GM12878 (cell line): ENCODE data around the gene PBRM1. TPM values are rescaled to one million over a fixed set of nuclear protein-coding genes. Genes with fewer than 3 reads are reported as not detected.

Experiments
- ATAC-seq: fragments of 200-7000 bp; cut with Tn5 transposase; 3 replicates; pipeline ENCODE4 v1.9.1; 2020; ENCODE audit warnings: mild to moderate bottlenecking, moderate library complexity
- BruUV-seq: library from RNA; stranded (reverse); fragments of 400-500 nt; replicated peaks from 2 replicates; lab custom pipeline; 2021; lab: Mats Ljungman, UMichigan
- CTCF ChIA-PET: fragments of 300-600 bp; sonication (Branson Sonifier 250); formaldehyde crosslinking; extraction: SDS; loops from one replicate; lab custom pipeline; 2021; ENCODE audit warnings: inconsistent platforms; lab: Yijun Ruan, JAX
- POLR2A ChIA-PET: fragments of 350-600 bp; formaldehyde crosslinking; extraction: SDS; loops from one replicate; lab custom pipeline; 2021; ENCODE audit warnings: inconsistent platforms; lab: Charles Lee
- RAD21 ChIA-PET: fragments of 300-600 bp; sonication (Branson Sonifier 250); formaldehyde crosslinking; loops from one replicate; lab custom pipeline; 2023; ENCODE audit warnings: antibody characterized with exemption; ENCODE audit not compliant: unreplicated experiment; lab: Charles Lee
- SMC1A ChIA-PET: fragments of 300-600 bp; sonication (Branson Sonifier 250); formaldehyde crosslinking; loops from one replicate; lab custom pipeline; 2023; ENCODE audit not compliant: unreplicated experiment, uncharacterized antibody; lab: Charles Lee
- DNase-seq: peaks from one replicate; pipeline ENCODE4 v3.0.0-alpha.2; 2011; ENCODE audit warnings: low read depth, low spot score
- FAIRE-seq: peaks from 3 replicates; lab custom pipeline; 2011; peaks lifted over from hg19 to GRCh38; lab: Jason Lieb, UNC
- H2AFZ ChIP-seq: 2 replicates; pipeline ENCODE4 v1.6.0; 2011; ENCODE audit warnings: low read depth, low read length, control low read depth; ENCODE audit not compliant: control insufficient read depth
- H3K27ac ChIP-seq: 2 replicates; pipeline ENCODE4 v1.5.1; 2011; ENCODE audit warnings: control low read depth; ENCODE audit not compliant: control insufficient read depth, insufficient read depth
- H3K27me3 ChIP-seq, 2 experiments: replicated peaks in 1 of 2; 2 replicates each; pipeline versions ENCODE4 v1.6.0 to v1.6.1; 2011; ENCODE audit warnings: low read length in 1 of 2; ENCODE audit not compliant: control insufficient read depth in 2 of 2, insufficient read depth in 2 of 2
- H3K36me3 ChIP-seq, 2 experiments: 2 replicates each; pipeline ENCODE4 v1.5.1; 2011; ENCODE audit warnings: low read length in 1 of 2; ENCODE audit not compliant: control insufficient read depth in 2 of 2, insufficient read depth in 2 of 2
- H3K4me1 ChIP-seq: 2 replicates; pipeline ENCODE4 v1.6.1; 2011; ENCODE audit warnings: mild to moderate bottlenecking, low read length, moderate library complexity, mixed read lengths; ENCODE audit not compliant: control insufficient read depth, insufficient read depth
- H3K4me2 ChIP-seq: 2 replicates; pipeline ENCODE4 v1.6.0; 2011; ENCODE audit warnings: control low read depth; ENCODE audit not compliant: control insufficient read depth, insufficient read depth
- H3K4me3 ChIP-seq: fragments of 200-600 bp; sonication (generic); 2 replicates; pipeline ENCODE4 v1.5.1; 2016
- H3K79me2 ChIP-seq: 2 replicates; pipeline ENCODE4 v1.6.0; 2011; ENCODE audit warnings: low read length; ENCODE audit not compliant: control insufficient read depth, insufficient read depth
- H3K9ac ChIP-seq: 2 replicates; pipeline ENCODE4 v1.8.0; 2011; ENCODE audit warnings: low read length, control low read depth, mixed read lengths; ENCODE audit not compliant: control insufficient read depth, insufficient read depth
- H3K9me3 ChIP-seq: replicated peaks from 3 replicates; pipeline ENCODE4 v1.5.1; 2011; ENCODE audit warnings: mild to moderate bottlenecking, low read length; ENCODE audit not compliant: control insufficient read depth, insufficient read depth
- H4K20me1 ChIP-seq: 2 replicates; pipeline ENCODE4 v1.6.0; 2011; ENCODE audit not compliant: control insufficient read depth, insufficient read depth
- EP300 ChIP-seq, 2 experiments: fragments of 150-350 bp in 1 of 2; IDR thresholded peaks; 2 replicates each; pipeline ENCODE4 v1.6.1; 2011 to 2012; ENCODE audit warnings: low read depth in 2 of 2, low read length in 2 of 2, borderline replicate concordance in 1 of 2, improper control_type of control experiment in 1 of 2, inconsistent platforms in 1 of 2; ENCODE audit not compliant: control insufficient read depth in 1 of 2
- HDGF ChIP-seq: fragments of 450-650 bp; IDR thresholded peaks from 2 replicates; pipeline ENCODE4 v1.6.1; 2016; ENCODE audit warnings: antibody characterized with exemption
- SPI1 ChIP-seq: IDR thresholded peaks from 2 replicates; pipeline ENCODE4 v1.6.1; 2011; ENCODE audit warnings: low read depth, mild to moderate bottlenecking, low read length, moderate library complexity, borderline replicate concordance; ENCODE audit not compliant: insufficient read depth
- SRF ChIP-seq, 2 experiments: IDR thresholded peaks; 2 replicates each; pipeline ENCODE4 v1.6.1; 2011; ENCODE audit warnings: low read depth in 2 of 2, low read length in 2 of 2, mild to moderate bottlenecking in 1 of 2, moderate library complexity in 1 of 2
- WGBS: methylation state at CpG from one replicate; pipeline ENCODE4 v1.1.6; 2016; ENCODE audit warnings: low lambda C conversion rate; ENCODE audit not compliant: insufficient replicate concordance, insufficient coverage; ENCODE audit errors: missing lambda C conversion rate; 5-methylcytosine and 5-hydroxymethylcytosine counted together
- in situ Hi-C: fragments of 300-500 bp; cut with MboI; formaldehyde crosslinking; loops from 9 replicates; pipeline ENCODE4 v1.14.3; 2018; ENCODE audit warnings: mixed read lengths
- intact Hi-C: fragments of 100-400 bp; cut with micrococcal nuclease; formaldehyde crosslinking; loops from one replicate; pipeline ENCODE4 v1.14.2; 2022; ENCODE audit not compliant: unreplicated experiment
- polyA plus RNA-seq, 11 experiments: library from polyadenylated mRNA; depleted of rRNA in 4 of 11; unstranded in 6 of 11; stranded (reverse) in 5 of 11; fragments of >200 nt; fragmentation: Nextera tagmentation in 4 of 11; fragmentation: Illumina TruSeq in 1 of 11; extraction: Ambion mirVana in 4 of 11; extraction: Trizol in 1 of 11; gene quantifications; 1 replicate in 1 of 11; 2 replicates in 10 of 11; pipeline versions ENCODE4 v1.2.1 to v1.2.3, GENCODE V29; 2011 to 2016; ENCODE audit warnings: inconsistent platforms in 2 of 11, missing spikeins in 2 of 11, low read depth in 1 of 11
- total RNA-seq, 4 experiments: library from RNA; depleted of rRNA in 3 of 4; stranded (reverse); fragments of >200 nt in 3 of 4; fragmentation: Illumina TruSeq in 1 of 4; extraction: Trizol in 1 of 4; gene quantifications; 2 replicates each; pipeline versions ENCODE4 v1.2.1 to v1.2.3, GENCODE V29; 2013 to 2021
- TF ChIP-seq, protein P1 (sequence below): fragments of 450-650 bp; IDR thresholded peaks from 2 replicates; pipeline ENCODE4 v1.6.1; 2016; ENCODE audit warnings: mild to moderate bottlenecking

Gene PBRM1
- total and polyA plus RNA-seq, 10 of the 15 experiments (the other 5 are each of a cell fraction or from before 2014, with no cell fraction given) = 8.9 to 88.9 (median 39.3) TPM

- Histone ChIP-seq H4K20me1 (no peaks in the 10 kb centered on the region), H3K4me2 (peak overlapping the region; percentile 79), H2AFZ (no peak overlapping the region), H3K9me3 (no peaks in the 10 kb centered on the region), H3K9ac (no peak overlapping the region), H3K27ac (no peak overlapping the region), H3K4me3 (peak overlapping the region; percentile 37; the same call in 1 of the 2 replicates), H3K4me1 (peaks cover 9% of the 10 kb centered on the region), H3K36me3 (peaks cover 0 to 18% of the 10 kb centered on the region in 2 experiments; a peak in 2 of 4 replicates), H3K27me3 (no peaks in the 10 kb centered on the region), H3K79me2 (peaks cover 37% of the 10 kb centered on the region)
- ChIA-PET CTCF (interaction anchor here (0.7 kb wide), 1 partner anchor 16 kb away, joined by 3 read pairs; no protein-coding TSS in a partner anchor), POLR2A (interaction anchor here (1.0 to 1.4 kb wide), 2 partner anchors 11 to 17 kb away, joined by 4 to 5 read pairs; no protein-coding TSS in a partner anchor), RAD21 (no interaction called here), SMC1A (no interaction called here)
- DNase-seq (no peak), FAIRE-seq (no peak), ATAC-seq (no peak)
- intact Hi-C loops (loop anchor here (5.0 kb wide), 2 partner anchors 82 to 623 kb away; partner anchors contain the start of genes NISCH and PRKCD), in situ Hi-C loops (no loop called here)
- WGBS = 96% methylated on average over 5 of the region's 5 CpGs
- TF ChIP-seq EP300 (IDR thresholded peaks at IDR 0.05; ENCODE audit: borderline replicate concordance in 1 of 2, control insufficient read depth in 1 of 2, low read depth in 2 of 2, low read length in 2 of 2) (no peak), SPI1 (peak; percentile 18; the same call in 1 of the 2 replicates)
- no TSS peak for BruUV-seq
These were observed 146.6 kb downstream of the PBRM1 start for GRCh38 chr3:52539010-52539653.

DNA sequence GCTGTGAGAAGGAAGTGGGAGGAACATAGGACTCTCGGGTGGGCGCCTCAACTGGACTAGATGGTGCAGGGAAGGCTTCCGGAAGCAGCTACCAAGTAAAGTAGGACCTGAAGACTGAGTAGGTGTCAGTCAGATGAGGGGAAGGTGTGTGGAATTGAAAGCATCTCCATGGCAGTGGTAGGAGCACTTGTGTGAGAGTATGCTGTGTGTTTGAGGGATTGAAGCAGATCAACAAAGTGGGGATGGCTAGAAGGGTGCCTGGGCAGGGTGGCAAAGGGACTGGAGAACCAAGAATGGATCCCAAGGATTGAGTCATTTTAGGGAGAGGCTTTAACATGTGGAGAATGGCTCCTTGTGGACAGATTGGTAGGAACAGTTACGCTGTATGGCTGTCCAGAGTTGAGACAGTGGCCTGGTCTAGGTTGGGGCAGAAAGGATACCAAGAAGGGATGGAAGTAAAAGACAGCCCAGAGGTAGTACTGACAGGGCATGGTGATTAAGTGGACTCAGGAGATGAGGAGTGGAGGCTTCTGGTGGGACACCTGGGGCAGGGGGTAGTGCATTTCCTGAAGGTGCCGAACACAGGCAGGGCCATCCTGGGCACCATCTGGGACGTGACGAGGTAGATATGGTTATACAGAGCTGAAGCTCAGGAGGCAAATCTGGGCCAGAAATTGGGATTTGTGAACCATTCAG lies 147.8 kb downstream of the PBRM1 start:
- SMC1A ChIA-PET = interaction anchor here (0.6 kb wide), 1 partner anchor 30 kb away, joined by 3 read pairs; no protein-coding TSS in a partner anchor
- peaks cover 43% of the 10 kb centered on the region for H3K79me2 ChIP-seq
- no peak for ATAC-seq

More for the DNA sequence above, 147.8 kb downstream of the PBRM1 start:
- BruUV-seq = no TSS peak
- ChIA-PET POLR2A (interaction anchor here (0.5 to 1.3 kb wide), 3 partner anchors 32 to 133 kb away, joined by 3 read pairs; no protein-coding TSS in a partner anchor), RAD21 (no interaction called here), CTCF (no interaction called here)
- Histone ChIP-seq H3K9ac (peak overlapping the region; percentile 90), H3K36me3 (peaks cover 0 to 18% of the 10 kb centered on the region in 2 experiments; a peak in 2 of 4 replicates), H4K20me1 (no peaks in the 10 kb centered on the region), H3K27me3 (no peaks in the 10 kb centered on the region), H3K4me2 (peak overlapping the region; percentile 79), H3K27ac (no peak overlapping the region), H2AFZ (no peak overlapping the region), H3K4me1 (peaks cover 9% of the 10 kb centered on the region), H3K9me3 (no peaks in the 10 kb centered on the region), H3K4me3 (peak overlapping the region; percentile 95)
- WGBS = 79% methylated on average over 7 of the region's 7 CpGs
- TF ChIP-seq HDGF (peak; percentile 55; the same call in 1 of the 2 replicates), SRF (IDR thresholded peaks at IDR 0.05; ENCODE audit: low read depth in 2 of 2, low read length in 2 of 2) (no peak)
- TF ChIP-seq, protein P1, sequence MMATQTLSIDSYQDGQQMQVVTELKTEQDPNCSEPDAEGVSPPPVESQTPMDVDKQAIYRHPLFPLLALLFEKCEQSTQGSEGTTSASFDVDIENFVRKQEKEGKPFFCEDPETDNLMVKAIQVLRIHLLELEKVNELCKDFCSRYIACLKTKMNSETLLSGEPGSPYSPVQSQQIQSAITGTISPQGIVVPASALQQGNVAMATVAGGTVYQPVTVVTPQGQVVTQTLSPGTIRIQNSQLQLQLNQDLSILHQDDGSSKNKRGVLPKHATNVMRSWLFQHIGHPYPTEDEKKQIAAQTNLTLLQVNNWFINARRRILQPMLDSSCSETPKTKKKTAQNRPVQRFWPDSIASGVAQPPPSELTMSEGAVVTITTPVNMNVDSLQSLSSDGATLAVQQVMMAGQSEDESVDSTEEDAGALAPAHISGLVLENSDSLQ = peak; percentile 74
- DNase-seq (no peak), FAIRE-seq (no peak)
- intact Hi-C loops = loop anchor here (5.0 kb wide), 2 partner anchors 81 to 624 kb away; partner anchors contain the start of genes NISCH and PRKCD
- in situ Hi-C loops = no loop called here
